Measurements from ENCODE around the gene CYREN.

GRCh38 chr7:135181261-135181928 is 10.9 kb upstream of the CYREN start:
- TF ChIP-seq POLR2A (IDR thresholded peaks at IDR 0.05), result no peak
- TF ChIP-seq, protein P1, sequence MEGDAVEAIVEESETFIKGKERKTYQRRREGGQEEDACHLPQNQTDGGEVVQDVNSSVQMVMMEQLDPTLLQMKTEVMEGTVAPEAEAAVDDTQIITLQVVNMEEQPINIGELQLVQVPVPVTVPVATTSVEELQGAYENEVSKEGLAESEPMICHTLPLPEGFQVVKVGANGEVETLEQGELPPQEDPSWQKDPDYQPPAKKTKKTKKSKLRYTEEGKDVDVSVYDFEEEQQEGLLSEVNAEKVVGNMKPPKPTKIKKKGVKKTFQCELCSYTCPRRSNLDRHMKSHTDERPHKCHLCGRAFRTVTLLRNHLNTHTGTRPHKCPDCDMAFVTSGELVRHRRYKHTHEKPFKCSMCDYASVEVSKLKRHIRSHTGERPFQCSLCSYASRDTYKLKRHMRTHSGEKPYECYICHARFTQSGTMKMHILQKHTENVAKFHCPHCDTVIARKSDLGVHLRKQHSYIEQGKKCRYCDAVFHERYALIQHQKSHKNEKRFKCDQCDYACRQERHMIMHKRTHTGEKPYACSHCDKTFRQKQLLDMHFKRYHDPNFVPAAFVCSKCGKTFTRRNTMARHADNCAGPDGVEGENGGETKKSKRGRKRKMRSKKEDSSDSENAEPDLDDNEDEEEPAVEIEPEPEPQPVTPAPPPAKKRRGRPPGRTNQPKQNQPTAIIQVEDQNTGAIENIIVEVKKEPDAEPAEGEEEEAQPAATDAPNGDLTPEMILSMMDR (IDR thresholded peaks at IDR 0.05), result no peak

All from thyroid gland (tissue), 4 donors.